HL-60 (cell line): ENCODE measurements around the gene VTI1A.

Experiments
- DNase-seq, 2 experiments: peaks; one replicate each; pipeline ENCODE4 v3.0.0-alpha.2; 2010 to 2020; ENCODE audit warnings: low read depth in 1 of 2, low spot score in 1 of 2
- H3K27ac ChIP-seq: fragments of 250-450 bp; sonication (Bioruptor Pico); replicated peaks from 2 replicates; pipeline ENCODE4 v1.5.1; 2020; ENCODE audit warnings: mild to moderate bottlenecking, moderate library complexity
- H3K27me3 ChIP-seq: fragments of 250-450 bp; sonication (Bioruptor Pico); 2 replicates; pipeline ENCODE4 v1.5.1; 2021; ENCODE audit warnings: mild to moderate bottlenecking, moderate library complexity; ENCODE audit not compliant: insufficient read depth, poor library complexity, severe bottlenecking
- H3K4me3 ChIP-seq: replicated peaks from 2 replicates; pipeline ENCODE4 v1.5.1; 2011; ENCODE audit warnings: mild to moderate bottlenecking, control low read depth, low read length; ENCODE audit not compliant: insufficient read depth
- CTCF ChIP-seq: IDR thresholded peaks from one replicate; pipeline ENCODE4 v1.5.1; 2011; ENCODE audit warnings: low read length, control low read depth, inconsistent platforms; ENCODE audit not compliant: insufficient read depth
- GABPA ChIP-seq: IDR thresholded peaks from 2 replicates; pipeline ENCODE4 v1.6.1; 2012; ENCODE audit warnings: low read depth
- POLR2AphosphoS5 ChIP-seq: IDR thresholded peaks from 2 replicates; pipeline ENCODE4 v1.6.1; 2012; ENCODE audit warnings: low read depth
- SPI1 ChIP-seq: IDR thresholded peaks from 2 replicates; pipeline ENCODE4 v1.6.1; 2012; ENCODE audit warnings: low read depth, mild to moderate bottlenecking, borderline replicate concordance
- TF ChIP-seq, protein P1 (sequence below): IDR thresholded peaks from 2 replicates; pipeline ENCODE4 v1.6.1; 2012; ENCODE audit warnings: low read depth; ENCODE audit not compliant: insufficient replicate concordance

The VTI1A gene

GRCh38 chr10:112708461-112708860 is 261.4 kb downstream of the VTI1A start:
- no peak for TF ChIP-seq GABPA
- no peak for TF ChIP-seq CTCF
- no peak for TF ChIP-seq SPI1
- DNase-seq, result no peak
- Histone ChIP-seq H3K27me3 (no peaks in the 10 kb centered on the region), H3K27ac (no peak overlapping the region), H3K4me3 (no peak overlapping the region)

DNA sequence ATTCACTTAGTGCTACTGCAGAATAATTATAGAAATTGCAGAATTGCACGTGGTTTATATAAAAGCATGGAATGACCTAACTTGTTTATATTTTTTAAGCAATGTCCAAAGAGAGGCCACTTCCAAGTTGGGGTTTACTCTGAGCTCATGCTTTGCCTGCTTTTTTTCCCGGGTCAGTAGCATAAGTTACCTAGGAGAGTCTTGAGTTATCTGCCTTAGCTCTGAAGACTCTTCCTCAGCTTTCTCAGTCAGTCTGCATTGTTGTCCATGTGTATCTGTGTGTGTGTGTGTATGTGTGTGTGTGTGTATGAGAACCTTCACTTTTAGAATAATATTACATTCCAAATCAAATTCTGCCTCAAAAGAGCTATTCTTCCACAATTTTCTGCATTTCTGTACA is 263.5 kb downstream of the VTI1A start:
- Histone ChIP-seq H3K27me3 (no peaks in the 10 kb centered on the region), H3K27ac (no peak overlapping the region), H3K4me3 (no peak overlapping the region)
- DNase-seq, result no peak
- TF ChIP-seq GABPA, result no peak
- no peak for TF ChIP-seq CTCF
- TF ChIP-seq SPI1, result no peak
- TF ChIP-seq, protein P1, sequence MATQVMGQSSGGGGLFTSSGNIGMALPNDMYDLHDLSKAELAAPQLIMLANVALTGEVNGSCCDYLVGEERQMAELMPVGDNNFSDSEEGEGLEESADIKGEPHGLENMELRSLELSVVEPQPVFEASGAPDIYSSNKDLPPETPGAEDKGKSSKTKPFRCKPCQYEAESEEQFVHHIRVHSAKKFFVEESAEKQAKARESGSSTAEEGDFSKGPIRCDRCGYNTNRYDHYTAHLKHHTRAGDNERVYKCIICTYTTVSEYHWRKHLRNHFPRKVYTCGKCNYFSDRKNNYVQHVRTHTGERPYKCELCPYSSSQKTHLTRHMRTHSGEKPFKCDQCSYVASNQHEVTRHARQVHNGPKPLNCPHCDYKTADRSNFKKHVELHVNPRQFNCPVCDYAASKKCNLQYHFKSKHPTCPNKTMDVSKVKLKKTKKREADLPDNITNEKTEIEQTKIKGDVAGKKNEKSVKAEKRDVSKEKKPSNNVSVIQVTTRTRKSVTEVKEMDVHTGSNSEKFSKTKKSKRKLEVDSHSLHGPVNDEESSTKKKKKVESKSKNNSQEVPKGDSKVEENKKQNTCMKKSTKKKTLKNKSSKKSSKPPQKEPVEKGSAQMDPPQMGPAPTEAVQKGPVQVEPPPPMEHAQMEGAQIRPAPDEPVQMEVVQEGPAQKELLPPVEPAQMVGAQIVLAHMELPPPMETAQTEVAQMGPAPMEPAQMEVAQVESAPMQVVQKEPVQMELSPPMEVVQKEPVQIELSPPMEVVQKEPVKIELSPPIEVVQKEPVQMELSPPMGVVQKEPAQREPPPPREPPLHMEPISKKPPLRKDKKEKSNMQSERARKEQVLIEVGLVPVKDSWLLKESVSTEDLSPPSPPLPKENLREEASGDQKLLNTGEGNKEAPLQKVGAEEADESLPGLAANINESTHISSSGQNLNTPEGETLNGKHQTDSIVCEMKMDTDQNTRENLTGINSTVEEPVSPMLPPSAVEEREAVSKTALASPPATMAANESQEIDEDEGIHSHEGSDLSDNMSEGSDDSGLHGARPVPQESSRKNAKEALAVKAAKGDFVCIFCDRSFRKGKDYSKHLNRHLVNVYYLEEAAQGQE, result no peak
- no peak for TF ChIP-seq POLR2AphosphoS5

GRCh38 chr10:112711366-112711765 is 264.4 kb downstream of the VTI1A start:
- TF ChIP-seq CTCF (no peak), GABPA (no peak), SPI1 (no peak), POLR2AphosphoS5 (no peak)
- TF ChIP-seq, protein P1, result no peak
- no peaks in the 10 kb centered on the region for H3K27me3 ChIP-seq
- no peak overlapping the region for H3K27ac ChIP-seq
- H3K4me3 ChIP-seq, result no peak overlapping the region
- DNase-seq, result no peak

GRCh38 chr10:112712536-112712935 is 265.5 kb downstream of the VTI1A start:
- Histone ChIP-seq H3K27me3 (no peaks in the 10 kb centered on the region), H3K27ac (no peak overlapping the region), H3K4me3 (no peak overlapping the region)
- DNase-seq, result no peak
- TF ChIP-seq SPI1 (no peak), POLR2AphosphoS5 (no peak), GABPA (no peak), CTCF (no peak)
- TF ChIP-seq, protein P1, result no peak
